DND-41 (cell line): ENCODE data around the gene BAHCC1.

ENCODE experiments used
- ATAC-seq: fragments of 200-7000 bp; cut with Tn5 transposase; 3 replicates; pipeline ENCODE4 v1.9.1; 2021; ENCODE audit warnings: low read depth; ENCODE audit not compliant: insufficient read depth
- DNase-seq: peaks from one replicate; pipeline ENCODE4 v3.0.0-alpha.2; 2020
- H2AFZ ChIP-seq: 2 replicates; pipeline ENCODE4 v1.6.0; 2012; ENCODE audit warnings: low read depth, low read length
- H3K27ac ChIP-seq: 2 replicates; pipeline ENCODE4 v1.5.1; 2012; ENCODE audit warnings: low read length, inconsistent platforms
- H3K27me3 ChIP-seq: fragments of 200-600 bp; sonication (generic); 2 replicates; pipeline ENCODE4 v1.6.0; 2012; ENCODE audit warnings: low read length, mild to moderate bottlenecking, inconsistent platforms; ENCODE audit not compliant: insufficient read depth, poor library complexity
- H3K36me3 ChIP-seq: 2 replicates; pipeline ENCODE4 v1.5.1; 2012; ENCODE audit warnings: low read length, inconsistent platforms; ENCODE audit not compliant: insufficient read depth
- H3K4me1 ChIP-seq: 2 replicates; pipeline ENCODE4 v1.5.1; 2012; ENCODE audit warnings: mild to moderate bottlenecking, low read length; ENCODE audit not compliant: insufficient read depth
- H3K4me2 ChIP-seq: 2 replicates; pipeline ENCODE4 v1.6.0; 2012; ENCODE audit warnings: mild to moderate bottlenecking, moderate library complexity, low read length, inconsistent platforms; ENCODE audit not compliant: insufficient read depth
- H3K4me3 ChIP-seq, 2 experiments: fragments of 200-600 bp in 1 of 2; shearing (Covaris generic) in 1 of 2; 2 replicates each; pipeline ENCODE4 v1.5.1; 2012 to 2016; ENCODE audit warnings: inconsistent platforms in 2 of 2, low read length in 2 of 2, mild to moderate bottlenecking in 2 of 2, low read depth in 1 of 2, moderate library complexity in 1 of 2
- H3K79me2 ChIP-seq: 2 replicates; pipeline ENCODE4 v1.6.0; 2012; ENCODE audit warnings: low read length, inconsistent platforms; ENCODE audit not compliant: insufficient read depth
- H3K9ac ChIP-seq: 2 replicates; pipeline ENCODE4 v1.6.0; 2012; ENCODE audit warnings: low read depth, mild to moderate bottlenecking, inconsistent platforms, low read length, moderate library complexity
- H3K9me3 ChIP-seq: 2 replicates; pipeline ENCODE4 v1.5.1; 2012; ENCODE audit warnings: low read length, moderate library complexity, mild to moderate bottlenecking, inconsistent platforms; ENCODE audit not compliant: insufficient read depth, severe bottlenecking
- H4K20me1 ChIP-seq: 2 replicates; pipeline ENCODE4 v1.6.0; 2012; ENCODE audit warnings: low read length; ENCODE audit not compliant: insufficient read depth
- EZH2 ChIP-seq: IDR thresholded peaks from 3 replicates; pipeline ENCODE4 v1.6.1; 2012; ENCODE audit warnings: borderline replicate concordance, low read depth, mild to moderate bottlenecking, moderate library complexity, low read length, inconsistent platforms; ENCODE audit not compliant: severe bottlenecking
- TF ChIP-seq, protein P1 (sequence below): IDR thresholded peaks from 2 replicates; pipeline ENCODE4 v1.5.1; 2012; ENCODE audit warnings: borderline replicate concordance, low read length, moderate library complexity, mild to moderate bottlenecking; ENCODE audit not compliant: poor library complexity, severe bottlenecking; ENCODE audit errors: extremely low read depth

BAHCC1 gene

DNA sequence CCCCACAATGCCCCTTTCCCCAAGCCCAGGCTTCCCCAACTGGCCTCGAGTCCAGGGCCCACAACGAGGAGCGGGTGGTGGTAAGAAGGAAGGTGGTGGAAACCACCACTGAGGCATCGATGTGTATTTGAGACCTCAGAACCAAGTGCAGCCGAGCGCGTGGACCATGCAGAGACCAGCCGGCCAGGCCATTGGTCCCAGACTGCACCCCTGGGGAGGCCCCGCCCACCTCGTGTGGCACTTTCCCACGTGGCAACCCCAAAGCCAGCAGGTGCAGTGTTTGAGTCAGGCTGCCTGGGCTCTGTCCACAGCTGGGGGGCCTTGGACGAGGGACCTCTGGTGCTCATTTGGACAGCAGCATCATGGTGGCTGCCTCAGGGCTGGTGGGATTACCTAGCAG, 28.1 kb upstream of the BAHCC1 start:
- Histone ChIP-seq H3K4me2 (no peak overlapping the region), H3K79me2 (no peaks in the 10 kb centered on the region), H3K9ac (no peak overlapping the region), H2AFZ (no peak overlapping the region), H3K9me3 (no peaks in the 10 kb centered on the region), H3K27ac (no peak overlapping the region), H3K27me3 (peaks cover 18% of the 10 kb centered on the region), H4K20me1 (peaks cover 8% of the 10 kb centered on the region; the same call in 1 of the 2 replicates), H3K4me1 (peaks cover 9% of the 10 kb centered on the region), H3K4me3 (no peak overlapping the region), H3K36me3 (no peaks in the 10 kb centered on the region)
- no peak for ATAC-seq
- no peak for DNase-seq
- TF ChIP-seq, protein P1, sequence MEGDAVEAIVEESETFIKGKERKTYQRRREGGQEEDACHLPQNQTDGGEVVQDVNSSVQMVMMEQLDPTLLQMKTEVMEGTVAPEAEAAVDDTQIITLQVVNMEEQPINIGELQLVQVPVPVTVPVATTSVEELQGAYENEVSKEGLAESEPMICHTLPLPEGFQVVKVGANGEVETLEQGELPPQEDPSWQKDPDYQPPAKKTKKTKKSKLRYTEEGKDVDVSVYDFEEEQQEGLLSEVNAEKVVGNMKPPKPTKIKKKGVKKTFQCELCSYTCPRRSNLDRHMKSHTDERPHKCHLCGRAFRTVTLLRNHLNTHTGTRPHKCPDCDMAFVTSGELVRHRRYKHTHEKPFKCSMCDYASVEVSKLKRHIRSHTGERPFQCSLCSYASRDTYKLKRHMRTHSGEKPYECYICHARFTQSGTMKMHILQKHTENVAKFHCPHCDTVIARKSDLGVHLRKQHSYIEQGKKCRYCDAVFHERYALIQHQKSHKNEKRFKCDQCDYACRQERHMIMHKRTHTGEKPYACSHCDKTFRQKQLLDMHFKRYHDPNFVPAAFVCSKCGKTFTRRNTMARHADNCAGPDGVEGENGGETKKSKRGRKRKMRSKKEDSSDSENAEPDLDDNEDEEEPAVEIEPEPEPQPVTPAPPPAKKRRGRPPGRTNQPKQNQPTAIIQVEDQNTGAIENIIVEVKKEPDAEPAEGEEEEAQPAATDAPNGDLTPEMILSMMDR, result no peak
- TF ChIP-seq EZH2, result no peak

DNA sequence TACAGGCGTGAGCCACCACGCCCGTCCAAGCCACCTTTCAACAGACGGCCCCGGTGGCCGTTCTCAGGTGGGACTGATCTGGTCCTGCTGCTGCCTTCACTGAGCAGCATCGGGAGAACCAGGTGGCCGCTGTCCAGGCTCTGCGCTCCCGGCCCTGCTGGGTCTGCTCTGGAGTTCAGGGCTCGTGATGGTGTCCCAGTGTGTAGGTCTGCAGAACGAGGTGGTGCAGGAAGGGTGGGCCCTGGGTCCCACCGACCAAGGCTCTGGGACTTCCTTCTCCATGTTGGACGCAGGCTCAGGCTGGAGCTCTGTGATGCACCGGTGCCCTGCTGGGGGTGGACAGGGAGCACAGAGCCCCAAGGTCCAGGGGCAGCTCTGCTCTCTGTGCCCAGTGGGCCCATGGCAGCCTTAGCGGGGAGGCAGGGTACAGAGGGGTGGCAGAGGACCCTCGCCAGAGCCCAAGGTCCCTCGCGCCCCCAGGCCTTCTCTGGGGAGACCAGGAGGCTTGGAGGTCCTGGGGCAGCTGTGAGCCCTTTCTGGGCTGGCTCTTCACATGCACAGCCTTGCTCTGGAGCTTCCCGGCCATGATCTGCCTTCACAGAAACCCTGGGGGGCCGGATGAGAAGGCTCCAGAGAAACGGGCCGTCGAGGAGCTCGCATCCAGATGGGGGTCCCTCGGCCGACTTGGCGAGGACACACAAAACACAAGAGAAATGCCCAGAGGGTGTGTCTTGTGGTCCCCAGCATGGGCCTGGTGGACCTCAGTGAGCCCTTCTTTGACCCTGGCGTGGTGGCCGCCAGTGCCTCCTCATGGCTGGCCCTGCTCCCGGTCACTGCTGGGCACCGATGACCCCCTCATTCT, 26.9 kb upstream of the BAHCC1 start:
- ATAC-seq (no peak), DNase-seq (no peak)
- no peak for TF ChIP-seq EZH2
- TF ChIP-seq, protein P1, result no peak
- no peaks in the 10 kb centered on the region for H3K36me3 ChIP-seq
- peaks cover 15% of the 10 kb centered on the region for H3K27me3 ChIP-seq
- H4K20me1 ChIP-seq, result peaks cover 8% of the 10 kb centered on the region; the same call in 1 of the 2 replicates
- H3K9ac ChIP-seq, result no peak overlapping the region
- H3K9me3 ChIP-seq, result no peaks in the 10 kb centered on the region
- no peak overlapping the region for H3K4me2 ChIP-seq
- peaks cover 9% of the 10 kb centered on the region for H3K4me1 ChIP-seq
- no peak overlapping the region for H3K4me3 ChIP-seq
- H3K79me2 ChIP-seq, result no peaks in the 10 kb centered on the region
- no peak overlapping the region for H2AFZ ChIP-seq
- H3K27ac ChIP-seq, result no peak overlapping the region

DNA sequence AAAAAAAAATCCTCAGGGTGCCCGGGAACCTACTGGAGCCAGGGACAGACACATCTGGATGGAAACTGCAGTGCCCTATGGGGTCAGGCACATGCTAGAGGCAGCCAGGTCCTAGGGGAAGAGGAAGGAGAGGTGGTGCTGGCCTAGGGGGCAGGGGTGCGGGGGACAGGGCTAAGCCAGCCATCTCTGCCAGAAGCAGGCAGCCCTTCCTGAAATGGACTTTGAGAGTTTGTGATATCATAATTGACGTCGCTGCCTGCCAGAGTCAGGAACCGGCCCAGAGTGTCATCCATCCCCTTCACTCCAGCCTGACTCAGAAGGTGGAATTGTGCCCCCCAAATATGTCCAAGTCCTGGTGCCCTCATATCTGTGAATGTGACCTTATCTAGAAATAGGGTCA, 25.0 kb upstream of the BAHCC1 start:
- no peak overlapping the region for H3K4me3 ChIP-seq
- H3K4me1 ChIP-seq, result peaks cover 9% of the 10 kb centered on the region
- no peak for TF ChIP-seq EZH2
- TF ChIP-seq, protein P1, result no peak
- no peak for DNase-seq
- H3K27ac ChIP-seq, result no peak overlapping the region
- peaks cover 6% of the 10 kb centered on the region; the same call in 1 of the 2 replicates for H4K20me1 ChIP-seq
- H3K9ac ChIP-seq, result no peak overlapping the region
- no peaks in the 10 kb centered on the region for H3K9me3 ChIP-seq
- no peak overlapping the region for H3K4me2 ChIP-seq
- H3K27me3 ChIP-seq, result peaks cover 9% of the 10 kb centered on the region
- no peak for ATAC-seq
- H3K36me3 ChIP-seq, result no peaks in the 10 kb centered on the region
- H2AFZ ChIP-seq, result no peak overlapping the region
- H3K79me2 ChIP-seq, result no peaks in the 10 kb centered on the region
